ENCODE results near the gene DIS3L.

DIS3L gene

DNA sequence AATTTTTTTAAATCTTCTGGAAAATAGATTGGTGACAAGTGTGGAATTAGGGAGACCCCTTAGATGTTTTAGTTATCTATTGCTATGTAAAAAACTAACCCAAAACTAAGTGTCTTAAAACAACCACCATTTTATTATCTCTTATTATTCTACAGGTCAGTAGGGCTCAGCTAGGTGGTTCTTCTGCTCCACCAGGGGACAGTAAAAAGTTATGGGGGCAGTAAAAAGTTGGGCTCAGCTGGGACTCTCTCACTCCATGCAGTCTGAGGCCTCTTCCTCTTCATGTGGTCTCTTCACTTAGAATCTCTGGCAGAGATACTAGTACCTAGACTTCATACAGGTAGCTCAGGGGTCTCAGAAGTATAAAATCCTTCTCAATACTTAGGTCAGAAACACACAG is 18.0 kb upstream of the DIS3L start:
- FAIRE-seq (no peak), DNase-seq (ENCODE audit: extremely low spot score, insufficient read length, low read depth) (no peak)

GRCh38 chr15:66276546-66276945 is 16.8 kb upstream of the DIS3L start:
- DNase-seq (ENCODE audit: extremely low spot score, insufficient read length, low read depth) (no peak), FAIRE-seq (no peak)

DNA sequence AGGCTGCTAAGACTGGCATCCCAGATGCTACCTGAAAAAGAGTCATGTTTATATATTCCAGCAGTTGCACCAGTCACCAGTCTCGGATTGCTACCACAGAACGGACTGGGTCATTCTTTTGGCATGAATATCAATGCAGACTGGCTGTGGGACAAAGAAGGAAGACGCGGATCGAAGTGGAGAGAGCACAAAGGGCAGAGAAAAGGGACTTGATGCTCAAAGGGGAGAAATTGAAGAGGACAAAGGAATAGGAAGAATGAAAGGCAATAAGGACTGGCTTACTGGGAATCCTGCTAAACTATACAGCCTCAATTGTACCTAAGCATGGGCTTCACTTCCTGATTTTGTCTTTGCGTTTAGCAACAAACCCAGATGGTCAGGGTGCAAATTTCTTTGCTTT is 15.3 kb upstream of the DIS3L start:
- no peak for FAIRE-seq

DNA sequence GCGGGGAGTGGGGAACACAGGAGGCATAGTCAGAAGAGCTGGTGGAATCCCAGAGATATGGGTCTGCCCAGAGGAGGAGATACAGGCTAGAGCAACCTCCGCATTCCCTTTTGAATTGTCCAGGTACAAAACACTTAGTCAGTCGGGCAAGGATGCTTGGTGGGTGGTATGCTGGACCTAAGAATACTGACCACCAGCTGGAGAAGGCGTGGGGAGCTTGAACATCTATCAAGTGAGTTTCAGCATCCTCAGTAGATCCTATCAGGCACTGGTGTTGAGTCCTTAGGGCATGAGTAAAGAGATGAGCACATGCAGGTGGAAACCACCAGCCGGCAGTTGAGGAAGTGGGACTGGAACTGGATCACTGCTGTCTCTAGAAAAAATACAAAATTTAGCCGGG is 14.7 kb upstream of the DIS3L start:
- no peak for FAIRE-seq
- no peak for DNase-seq (ENCODE audit: extremely low spot score, insufficient read length, low read depth)

More for the DNA sequence above, 15.3 kb upstream of the DIS3L start:
- DNase-seq (ENCODE audit: extremely low spot score, insufficient read length, low read depth): no peak

GRCh38 chr15:66284271-66284670 is 9.1 kb upstream of the DIS3L start:
- FAIRE-seq (no peak), DNase-seq (ENCODE audit: extremely low spot score, insufficient read length, low read depth) (no peak)

DNA sequence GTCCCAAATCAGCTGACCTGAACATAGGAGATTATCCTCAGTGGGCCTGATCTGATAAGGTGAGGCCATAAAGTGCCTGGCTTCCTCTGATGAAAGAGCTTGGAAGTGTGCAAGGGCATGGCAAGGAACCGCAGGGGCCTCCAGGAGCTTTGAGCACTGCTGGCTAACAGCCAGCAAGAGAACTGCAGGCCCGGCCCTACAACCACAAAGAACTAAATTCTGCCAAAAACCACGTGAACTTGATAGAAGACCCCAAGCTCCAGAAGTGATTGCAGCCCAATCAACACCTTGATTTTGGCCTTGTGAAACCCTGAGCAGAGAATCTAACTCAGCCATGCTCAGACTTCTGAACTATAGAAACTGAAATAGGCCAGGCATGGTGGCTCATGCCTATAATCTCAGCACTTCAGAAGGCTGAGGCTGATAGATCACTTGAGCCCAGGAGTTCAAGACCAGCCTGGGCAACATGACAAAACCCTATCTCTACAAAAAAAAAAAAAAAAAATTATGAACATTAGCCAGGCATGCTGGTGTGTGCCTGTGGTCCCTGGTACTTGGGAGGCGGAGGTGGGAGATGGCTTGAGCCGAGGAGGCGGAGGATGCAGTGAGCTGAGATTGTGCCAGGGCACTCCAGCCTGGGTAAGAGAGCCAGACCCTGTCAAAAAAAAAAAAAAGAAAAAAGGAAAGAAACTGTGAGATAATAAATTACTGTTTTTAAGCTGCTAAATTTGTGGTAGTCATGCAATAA is 7.7 kb upstream of the DIS3L start:
- FAIRE-seq (no peak), DNase-seq (ENCODE audit: extremely low spot score, insufficient read length, low read depth) (no peak)

- DNase-seq (ENCODE audit: extremely low spot score, insufficient read length, low read depth) (no peak), FAIRE-seq (peak; percentile 73)
Observed at GRCh38 chr15:66287461-66288057, 5.8 kb upstream of the DIS3L start.

- DNase-seq (ENCODE audit: extremely low spot score, insufficient read length, low read depth): no peak
Observed at GRCh38 chr15:66288093-66288492, 5.3 kb upstream of the DIS3L start.

GRCh38 chr15:66288551-66289185 is 4.7 kb upstream of the DIS3L start:
- FAIRE-seq (no peak), DNase-seq (ENCODE audit: extremely low spot score, insufficient read length, low read depth) (no peak)

More at GRCh38 chr15:66288093-66288492, 5.3 kb upstream of the DIS3L start:
- FAIRE-seq: peak; percentile 12

DNA sequence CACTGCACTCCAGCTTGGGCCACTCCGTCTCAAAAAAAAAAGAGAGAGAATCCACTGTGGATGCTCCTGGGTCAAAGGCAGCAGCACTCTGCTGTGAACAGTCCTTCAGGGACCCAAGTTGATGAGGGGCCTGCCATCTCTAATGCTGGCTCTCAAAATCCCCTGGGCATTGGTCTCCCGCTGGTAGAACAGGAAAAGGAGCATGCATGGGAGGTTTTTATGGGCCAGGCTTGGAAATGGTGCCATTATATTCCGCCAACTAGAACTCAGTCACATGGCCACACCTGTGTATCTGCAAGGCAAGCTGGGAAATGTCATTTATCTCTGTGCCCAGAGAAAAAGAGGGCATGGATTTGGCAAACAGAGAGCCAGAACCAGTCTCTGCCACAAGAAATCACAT is 3.4 kb upstream of the DIS3L start:
- DNase-seq (ENCODE audit: extremely low spot score, insufficient read length, low read depth) (no peak), FAIRE-seq (no peak)

- FAIRE-seq (no peak), DNase-seq (ENCODE audit: extremely low spot score, insufficient read length, low read depth) (no peak)
Observed at GRCh38 chr15:66290518-66290917, 2.9 kb upstream of the DIS3L start.

- no peak for FAIRE-seq
Observed at GRCh38 chr15:66291816-66292570, 1.4 kb upstream of the DIS3L start.

GRCh38 chr15:66292571-66293418 is 573 bp upstream of the DIS3L start:
- no peak for DNase-seq (ENCODE audit: extremely low spot score, insufficient read length, low read depth)
- no peak for FAIRE-seq

More at GRCh38 chr15:66291816-66292570, 1.4 kb upstream of the DIS3L start:
- no peak for DNase-seq (ENCODE audit: extremely low spot score, insufficient read length, low read depth)

- DNase-seq (ENCODE audit: extremely low spot score, insufficient read length, low read depth) (no peak), FAIRE-seq (peak; percentile 72)
Observed at GRCh38 chr15:66294157-66294931, 976 bp downstream of the DIS3L start.

GRCh38 chr15:66294932-66295235 is 1.5 kb downstream of the DIS3L start:
- FAIRE-seq (no peak), DNase-seq (ENCODE audit: extremely low spot score, insufficient read length, low read depth) (no peak)

- FAIRE-seq (no peak), DNase-seq (ENCODE audit: extremely low spot score, insufficient read length, low read depth) (no peak)
Observed at GRCh38 chr15:66296186-66296585, 2.8 kb downstream of the DIS3L start.

DNA sequence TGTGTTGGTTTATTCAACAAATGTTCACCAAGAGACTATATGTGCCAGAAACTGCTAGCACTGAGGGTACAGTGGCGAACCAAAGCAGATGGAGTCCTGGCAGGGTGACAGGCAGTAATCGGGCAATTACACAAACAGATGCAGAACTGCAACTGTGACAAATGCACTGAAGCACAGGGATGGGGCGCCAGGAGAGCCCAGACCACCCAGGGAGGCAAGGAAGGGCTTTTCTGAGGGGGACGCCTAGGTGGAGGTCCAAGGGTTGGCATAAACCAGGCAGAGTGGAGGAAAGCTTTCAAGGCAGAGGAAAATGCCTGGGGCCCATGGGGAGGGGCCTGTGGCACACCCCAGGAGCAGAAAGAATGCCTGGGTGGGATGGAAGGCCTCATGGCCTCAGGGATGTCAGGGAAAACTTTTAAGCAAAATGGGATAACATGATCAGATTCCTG is 5.5 kb downstream of the DIS3L start:
- no peak for FAIRE-seq
- no peak for DNase-seq (ENCODE audit: extremely low spot score, insufficient read length, low read depth)

- FAIRE-seq: no peak
- no peak for DNase-seq (ENCODE audit: extremely low spot score, insufficient read length, low read depth)
Observed at GRCh38 chr15:66302489-66303278, 9.3 kb downstream of the DIS3L start.
